IMR-90 (cell line): ENCODE measurements around the gene CALU.

Experiments
- CEBPB ChIP-seq: IDR thresholded peaks from 2 replicates; pipeline ENCODE4 v1.6.1; 2012; ENCODE audit warnings: low read depth, low read length, improper control_type of control experiment
- CHD1 ChIP-seq: IDR thresholded peaks from 2 replicates; pipeline ENCODE4 v1.6.1; 2012; ENCODE audit warnings: low read depth, low read length, improper control_type of control experiment
- ELK1 ChIP-seq: fragments of 150-350 bp; IDR thresholded peaks from 2 replicates; pipeline ENCODE4 v1.6.1; 2016; ENCODE audit warnings: low read depth, mild to moderate bottlenecking, low read length, moderate library complexity, borderline replicate concordance
- POLR2A ChIP-seq: IDR thresholded peaks from 2 replicates; pipeline ENCODE4 v1.6.1; 2012; ENCODE audit warnings: mild to moderate bottlenecking, low read depth, low read length
- RCOR1 ChIP-seq: IDR thresholded peaks from 2 replicates; pipeline ENCODE4 v1.6.1; 2012; ENCODE audit warnings: mild to moderate bottlenecking, low read length, improper control_type of control experiment; ENCODE audit not compliant: insufficient replicate concordance
- USF2 ChIP-seq: fragments of 150-350 bp; IDR thresholded peaks from 2 replicates; pipeline ENCODE4 v1.6.1; 2017; ENCODE audit warnings: mild to moderate bottlenecking, antibody characterized with exemption, low read length, low read depth
- TF ChIP-seq, protein P1 (sequence below): conservative IDR thresholded peaks from 2 replicates; pipeline ENCODE4 v1.5.1; 2012; ENCODE audit warnings: mild to moderate bottlenecking, low read depth, low read length, improper control_type of control experiment

DNA sequence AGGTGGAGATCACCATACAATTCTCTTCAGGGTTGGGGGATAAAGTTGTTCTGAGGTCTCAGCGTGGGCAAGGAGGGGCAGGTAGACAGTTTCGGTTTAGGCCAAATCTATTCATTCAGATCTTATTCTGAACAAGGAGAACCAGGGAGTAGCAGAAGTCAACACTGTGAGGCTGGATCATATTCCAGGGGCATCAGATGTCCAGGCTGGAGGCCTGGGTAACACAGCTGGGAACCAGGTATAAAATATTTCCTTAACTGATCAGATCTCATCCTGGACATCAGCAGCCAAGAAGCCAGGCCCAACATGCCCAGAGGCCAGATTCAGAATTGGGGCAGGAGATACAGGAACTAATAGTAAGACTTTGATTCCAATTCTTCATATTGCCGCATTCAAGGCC, 71.8 kb downstream of the CALU start:
- TF ChIP-seq, protein P1, sequence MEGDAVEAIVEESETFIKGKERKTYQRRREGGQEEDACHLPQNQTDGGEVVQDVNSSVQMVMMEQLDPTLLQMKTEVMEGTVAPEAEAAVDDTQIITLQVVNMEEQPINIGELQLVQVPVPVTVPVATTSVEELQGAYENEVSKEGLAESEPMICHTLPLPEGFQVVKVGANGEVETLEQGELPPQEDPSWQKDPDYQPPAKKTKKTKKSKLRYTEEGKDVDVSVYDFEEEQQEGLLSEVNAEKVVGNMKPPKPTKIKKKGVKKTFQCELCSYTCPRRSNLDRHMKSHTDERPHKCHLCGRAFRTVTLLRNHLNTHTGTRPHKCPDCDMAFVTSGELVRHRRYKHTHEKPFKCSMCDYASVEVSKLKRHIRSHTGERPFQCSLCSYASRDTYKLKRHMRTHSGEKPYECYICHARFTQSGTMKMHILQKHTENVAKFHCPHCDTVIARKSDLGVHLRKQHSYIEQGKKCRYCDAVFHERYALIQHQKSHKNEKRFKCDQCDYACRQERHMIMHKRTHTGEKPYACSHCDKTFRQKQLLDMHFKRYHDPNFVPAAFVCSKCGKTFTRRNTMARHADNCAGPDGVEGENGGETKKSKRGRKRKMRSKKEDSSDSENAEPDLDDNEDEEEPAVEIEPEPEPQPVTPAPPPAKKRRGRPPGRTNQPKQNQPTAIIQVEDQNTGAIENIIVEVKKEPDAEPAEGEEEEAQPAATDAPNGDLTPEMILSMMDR = no peak
- TF ChIP-seq POLR2A = no peak
- TF ChIP-seq CEBPB = no peak
- TF ChIP-seq CHD1 = no peak
- no peak for TF ChIP-seq USF2
- no peak for TF ChIP-seq RCOR1
- TF ChIP-seq ELK1 = no peak
